ENCODE data around the gene FAF1. TPM values are rescaled to one million over a fixed set of nuclear protein-coding genes. Genes with fewer than 3 reads are reported as not detected.

The FAF1 gene
- total RNA-seq, 4 donors from 2014 or later = 72.0 to 107 (median 92.0) TPM

GRCh38 chr1:50699795-50700194, 260.3 kb downstream of the FAF1 start:
- intact Hi-C loops (cut with DNase I; ENCODE audit: low total_unique reads) = no loop called here
- H3K36me3 ChIP-seq = no peaks in the 10 kb centered on the region
- no peaks in the 10 kb centered on the region for H3K27me3 ChIP-seq
- H3K9me3 ChIP-seq = no peaks in the 10 kb centered on the region
- in situ Hi-C loops (cut with MboI; ENCODE audit: low sequenced_read_pairs in 4 of 4) = no loop called here
- H3K4me1 ChIP-seq = peaks cover 23 to 38% of the 10 kb centered on the region in 2 donors
- DNase-seq (no peak), ATAC-seq (no peak)
- no peak overlapping the region for H3K27ac ChIP-seq
- no peak overlapping the region for H3K4me3 ChIP-seq
- TF ChIP-seq POLR2A (IDR thresholded peaks at IDR 0.05) = no peak
- TF ChIP-seq, protein P1, sequence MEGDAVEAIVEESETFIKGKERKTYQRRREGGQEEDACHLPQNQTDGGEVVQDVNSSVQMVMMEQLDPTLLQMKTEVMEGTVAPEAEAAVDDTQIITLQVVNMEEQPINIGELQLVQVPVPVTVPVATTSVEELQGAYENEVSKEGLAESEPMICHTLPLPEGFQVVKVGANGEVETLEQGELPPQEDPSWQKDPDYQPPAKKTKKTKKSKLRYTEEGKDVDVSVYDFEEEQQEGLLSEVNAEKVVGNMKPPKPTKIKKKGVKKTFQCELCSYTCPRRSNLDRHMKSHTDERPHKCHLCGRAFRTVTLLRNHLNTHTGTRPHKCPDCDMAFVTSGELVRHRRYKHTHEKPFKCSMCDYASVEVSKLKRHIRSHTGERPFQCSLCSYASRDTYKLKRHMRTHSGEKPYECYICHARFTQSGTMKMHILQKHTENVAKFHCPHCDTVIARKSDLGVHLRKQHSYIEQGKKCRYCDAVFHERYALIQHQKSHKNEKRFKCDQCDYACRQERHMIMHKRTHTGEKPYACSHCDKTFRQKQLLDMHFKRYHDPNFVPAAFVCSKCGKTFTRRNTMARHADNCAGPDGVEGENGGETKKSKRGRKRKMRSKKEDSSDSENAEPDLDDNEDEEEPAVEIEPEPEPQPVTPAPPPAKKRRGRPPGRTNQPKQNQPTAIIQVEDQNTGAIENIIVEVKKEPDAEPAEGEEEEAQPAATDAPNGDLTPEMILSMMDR (IDR thresholded peaks at IDR 0.05 in 4 of 5, conservative IDR thresholded peaks at IDR 0.05 in 1 of 5) = no peak

DNA sequence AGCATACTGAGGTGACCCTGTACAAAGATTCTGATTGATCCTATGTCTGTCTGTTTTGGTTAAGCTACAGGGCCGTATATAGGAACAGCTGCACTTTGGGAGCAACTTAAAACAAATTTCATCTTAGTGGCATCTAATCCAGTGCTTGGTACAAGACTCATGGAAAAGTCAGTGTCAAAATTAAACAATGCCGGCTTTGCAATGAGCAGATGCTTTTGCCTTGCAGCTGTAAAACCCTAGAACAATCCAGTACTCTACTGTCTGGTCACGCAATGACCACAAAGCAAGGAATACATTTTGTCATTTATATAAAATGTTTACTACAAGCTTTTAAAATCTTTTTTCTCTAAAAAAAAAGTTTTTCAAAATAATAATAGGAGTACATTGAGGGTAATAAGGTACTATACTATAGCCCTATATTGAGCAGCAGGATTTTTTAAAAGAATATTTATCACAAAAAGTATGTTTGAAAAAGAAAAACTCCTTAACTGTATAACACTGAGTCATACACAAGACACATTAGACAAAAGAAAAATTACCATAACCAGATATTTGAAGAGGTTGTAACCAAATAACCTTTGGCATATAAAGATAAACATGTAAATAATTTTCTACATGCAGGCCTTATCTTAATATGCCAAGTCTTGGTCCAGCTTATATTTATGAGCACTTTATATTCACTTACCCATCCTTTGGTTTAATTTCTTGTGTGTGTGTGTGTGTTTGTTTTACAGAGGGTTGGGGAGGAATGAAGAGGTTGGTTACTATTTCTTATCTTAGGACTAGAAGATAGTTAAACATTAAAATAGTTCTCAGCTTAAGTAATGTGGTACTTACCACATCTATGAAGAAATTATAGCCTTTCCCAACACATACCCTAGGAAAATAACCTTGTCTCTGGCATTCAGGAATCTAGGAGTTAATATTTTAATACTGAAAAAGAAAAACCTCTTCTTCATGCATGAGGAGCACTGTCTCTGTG, 262.3 kb downstream of the FAF1 start:
- H3K9me3 ChIP-seq = no peaks in the 10 kb centered on the region
- TF ChIP-seq POLR2A (IDR thresholded peaks at IDR 0.05) = no peak
- TF ChIP-seq, protein P1 (IDR thresholded peaks at IDR 0.05 in 4 of 5, conservative IDR thresholded peaks at IDR 0.05 in 1 of 5) = no peak
- DNase-seq (no peak), ATAC-seq (no peak)
- in situ Hi-C loops (cut with MboI; ENCODE audit: low sequenced_read_pairs in 4 of 4) (no loop called here), intact Hi-C loops (cut with DNase I; ENCODE audit: low total_unique reads) (no loop called here)
- H3K27ac ChIP-seq = no peak overlapping the region
- H3K36me3 ChIP-seq = no peaks in the 10 kb centered on the region
- peaks cover 12 to 18% of the 10 kb centered on the region in 2 donors for H3K4me1 ChIP-seq
- no peak overlapping the region for H3K4me3 ChIP-seq
- H3K27me3 ChIP-seq = no peaks in the 10 kb centered on the region

DNA sequence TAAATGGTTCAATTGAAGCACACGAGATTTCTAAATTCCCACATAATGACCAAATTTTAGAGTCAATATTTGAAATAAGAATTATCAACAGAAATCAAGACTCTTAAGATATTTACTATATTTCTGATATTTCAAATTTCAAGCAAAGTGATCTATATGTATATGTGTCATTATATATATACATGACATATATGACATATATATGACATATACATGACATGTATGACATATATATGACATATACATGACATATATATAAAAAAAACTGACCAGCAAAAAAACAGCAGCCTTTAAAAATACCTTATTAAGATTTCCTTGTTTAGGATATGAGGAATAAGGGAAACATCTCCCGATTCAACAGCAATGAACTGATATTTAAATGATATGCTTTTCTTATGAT, 266.2 kb downstream of the FAF1 start:
- in situ Hi-C loops (cut with MboI; ENCODE audit: low sequenced_read_pairs in 4 of 4) (no loop called here), intact Hi-C loops (cut with DNase I; ENCODE audit: low total_unique reads) (no loop called here)
- Histone ChIP-seq H3K4me3 (no peak overlapping the region), H3K36me3 (no peaks in the 10 kb centered on the region), H3K27ac (no peak overlapping the region), H3K4me1 (no peaks in the 10 kb centered on the region), H3K9me3 (no peaks in the 10 kb centered on the region), H3K27me3 (no peaks in the 10 kb centered on the region)
- ATAC-seq (no peak), DNase-seq (no peak)
- TF ChIP-seq, protein P1 (IDR thresholded peaks at IDR 0.05 in 4 of 5, conservative IDR thresholded peaks at IDR 0.05 in 1 of 5) = no peak
- no peak for TF ChIP-seq POLR2A (IDR thresholded peaks at IDR 0.05)

DNA sequence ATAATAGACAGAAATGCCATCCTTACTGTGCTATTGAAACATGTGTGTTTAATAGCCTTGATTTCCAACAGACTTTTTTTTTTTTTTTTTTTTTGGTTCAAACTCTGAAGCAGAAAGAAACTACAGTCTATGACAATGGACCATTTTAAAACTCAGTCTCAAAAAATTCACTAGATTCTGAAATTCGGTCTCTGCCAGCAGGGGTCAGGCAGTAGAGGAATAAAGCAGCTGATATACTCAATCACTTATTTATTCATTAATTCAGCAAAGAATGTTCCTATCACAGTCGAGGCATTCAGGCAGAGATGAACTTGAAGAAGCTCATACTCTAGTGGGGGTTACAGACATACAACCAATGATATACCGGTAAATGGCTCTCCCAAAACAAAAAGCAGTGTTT, 275.9 kb downstream of the FAF1 start:
- H3K9me3 ChIP-seq = no peaks in the 10 kb centered on the region
- no peaks in the 10 kb centered on the region for H3K27me3 ChIP-seq
- no peak overlapping the region for H3K27ac ChIP-seq
- peaks cover 0 to 4% of the 10 kb centered on the region in 2 donors for H3K36me3 ChIP-seq
- ATAC-seq (no peak), DNase-seq (no peak)
- TF ChIP-seq POLR2A (IDR thresholded peaks at IDR 0.05) = no peak
- TF ChIP-seq, protein P1 (IDR thresholded peaks at IDR 0.05 in 4 of 5, conservative IDR thresholded peaks at IDR 0.05 in 1 of 5) = no peak
- no peaks in the 10 kb centered on the region for H3K4me1 ChIP-seq
- intact Hi-C loops (cut with DNase I; ENCODE audit: low total_unique reads) (no loop called here), in situ Hi-C loops (cut with MboI; ENCODE audit: low sequenced_read_pairs in 4 of 4) (no loop called here)
- H3K4me3 ChIP-seq = no peak overlapping the region
